Measurements from ENCODE around the gene PIGL.

- TF ChIP-seq POLR2A (IDR thresholded peaks at IDR 0.05): no peak
- TF ChIP-seq, protein P1, sequence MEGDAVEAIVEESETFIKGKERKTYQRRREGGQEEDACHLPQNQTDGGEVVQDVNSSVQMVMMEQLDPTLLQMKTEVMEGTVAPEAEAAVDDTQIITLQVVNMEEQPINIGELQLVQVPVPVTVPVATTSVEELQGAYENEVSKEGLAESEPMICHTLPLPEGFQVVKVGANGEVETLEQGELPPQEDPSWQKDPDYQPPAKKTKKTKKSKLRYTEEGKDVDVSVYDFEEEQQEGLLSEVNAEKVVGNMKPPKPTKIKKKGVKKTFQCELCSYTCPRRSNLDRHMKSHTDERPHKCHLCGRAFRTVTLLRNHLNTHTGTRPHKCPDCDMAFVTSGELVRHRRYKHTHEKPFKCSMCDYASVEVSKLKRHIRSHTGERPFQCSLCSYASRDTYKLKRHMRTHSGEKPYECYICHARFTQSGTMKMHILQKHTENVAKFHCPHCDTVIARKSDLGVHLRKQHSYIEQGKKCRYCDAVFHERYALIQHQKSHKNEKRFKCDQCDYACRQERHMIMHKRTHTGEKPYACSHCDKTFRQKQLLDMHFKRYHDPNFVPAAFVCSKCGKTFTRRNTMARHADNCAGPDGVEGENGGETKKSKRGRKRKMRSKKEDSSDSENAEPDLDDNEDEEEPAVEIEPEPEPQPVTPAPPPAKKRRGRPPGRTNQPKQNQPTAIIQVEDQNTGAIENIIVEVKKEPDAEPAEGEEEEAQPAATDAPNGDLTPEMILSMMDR (IDR thresholded peaks at IDR 0.05): no peak
These were observed 64.3 kb downstream of the PIGL start for GRCh38 chr17:16281351-16281750.

All from body of pancreas (tissue), 4 donors.